ENCODE measurements around the gene MEF2C.

- TF ChIP-seq, protein P1, sequence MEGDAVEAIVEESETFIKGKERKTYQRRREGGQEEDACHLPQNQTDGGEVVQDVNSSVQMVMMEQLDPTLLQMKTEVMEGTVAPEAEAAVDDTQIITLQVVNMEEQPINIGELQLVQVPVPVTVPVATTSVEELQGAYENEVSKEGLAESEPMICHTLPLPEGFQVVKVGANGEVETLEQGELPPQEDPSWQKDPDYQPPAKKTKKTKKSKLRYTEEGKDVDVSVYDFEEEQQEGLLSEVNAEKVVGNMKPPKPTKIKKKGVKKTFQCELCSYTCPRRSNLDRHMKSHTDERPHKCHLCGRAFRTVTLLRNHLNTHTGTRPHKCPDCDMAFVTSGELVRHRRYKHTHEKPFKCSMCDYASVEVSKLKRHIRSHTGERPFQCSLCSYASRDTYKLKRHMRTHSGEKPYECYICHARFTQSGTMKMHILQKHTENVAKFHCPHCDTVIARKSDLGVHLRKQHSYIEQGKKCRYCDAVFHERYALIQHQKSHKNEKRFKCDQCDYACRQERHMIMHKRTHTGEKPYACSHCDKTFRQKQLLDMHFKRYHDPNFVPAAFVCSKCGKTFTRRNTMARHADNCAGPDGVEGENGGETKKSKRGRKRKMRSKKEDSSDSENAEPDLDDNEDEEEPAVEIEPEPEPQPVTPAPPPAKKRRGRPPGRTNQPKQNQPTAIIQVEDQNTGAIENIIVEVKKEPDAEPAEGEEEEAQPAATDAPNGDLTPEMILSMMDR (IDR thresholded peaks at IDR 0.05), result no peak
- TF ChIP-seq NR2C2 (CRISPR knock-in tag; IDR thresholded peaks at IDR 0.05) (no peak), ESRRA (CRISPR knock-in tag; IDR thresholded peaks at IDR 0.05; ENCODE audit: borderline replicate concordance) (no peak), FOXJ3 (CRISPR knock-in tag; IDR thresholded peaks at IDR 0.05; ENCODE audit: borderline replicate concordance) (no peak)
- TF ChIP-seq, protein P2, sequence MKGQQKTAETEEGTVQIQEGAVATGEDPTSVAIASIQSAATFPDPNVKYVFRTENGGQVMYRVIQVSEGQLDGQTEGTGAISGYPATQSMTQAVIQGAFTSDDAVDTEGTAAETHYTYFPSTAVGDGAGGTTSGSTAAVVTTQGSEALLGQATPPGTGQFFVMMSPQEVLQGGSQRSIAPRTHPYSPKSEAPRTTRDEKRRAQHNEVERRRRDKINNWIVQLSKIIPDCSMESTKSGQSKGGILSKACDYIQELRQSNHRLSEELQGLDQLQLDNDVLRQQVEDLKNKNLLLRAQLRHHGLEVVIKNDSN (CRISPR knock-in tag; IDR thresholded peaks at IDR 0.05), result no peak
- TF ChIP-seq, protein P3, sequence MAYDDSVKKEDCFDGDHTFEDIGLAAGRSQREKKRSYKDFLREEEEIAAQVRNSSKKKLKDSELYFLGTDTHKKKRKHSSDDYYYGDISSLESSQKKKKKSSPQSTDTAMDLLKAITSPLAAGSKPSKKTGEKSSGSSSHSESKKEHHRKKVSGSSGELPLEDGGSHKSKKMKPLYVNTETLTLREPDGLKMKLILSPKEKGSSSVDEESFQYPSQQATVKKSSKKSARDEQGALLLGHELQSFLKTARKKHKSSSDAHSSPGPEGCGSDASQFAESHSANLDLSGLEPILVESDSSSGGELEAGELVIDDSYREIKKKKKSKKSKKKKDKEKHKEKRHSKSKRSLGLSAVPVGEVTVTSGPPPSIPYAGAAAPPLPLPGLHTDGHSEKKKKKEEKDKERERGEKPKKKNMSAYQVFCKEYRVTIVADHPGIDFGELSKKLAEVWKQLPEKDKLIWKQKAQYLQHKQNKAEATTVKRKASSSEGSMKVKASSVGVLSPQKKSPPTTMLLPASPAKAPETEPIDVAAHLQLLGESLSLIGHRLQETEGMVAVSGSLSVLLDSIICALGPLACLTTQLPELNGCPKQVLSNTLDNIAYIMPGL (CRISPR knock-in tag; IDR thresholded peaks at IDR 0.05), result no peak
These were observed 212.5 kb downstream of the MEF2C start for GRCh38 chr5:88670461-88670860.
